Astrocyte (in vitro differentiated cells and primary cell): ENCODE results near the gene DNAAF8. TPM values are rescaled to one million over a fixed set of nuclear protein-coding genes. Genes with fewer than 3 reads are reported as not detected.

Experiments
- DNase-seq: peaks from one replicate; pipeline ENCODE4 v3.0.0-alpha.2; 2010; ENCODE audit warnings: low read depth
- FAIRE-seq: peaks from 2 replicates; lab custom pipeline; 2011; peaks lifted over from hg19 to GRCh38; lab: Jason Lieb, UNC
- H2AFZ ChIP-seq: 2 replicates; pipeline ENCODE4 v1.6.0; 2012; ENCODE audit warnings: low read depth, low read length, inconsistent platforms
- H3K27ac ChIP-seq: 2 replicates; pipeline ENCODE4 v1.5.1; 2011; ENCODE audit warnings: low read depth, low read length, inconsistent platforms
- H3K27me3 ChIP-seq: 2 replicates; pipeline ENCODE4 v1.6.0; 2011; ENCODE audit warnings: low read length, inconsistent platforms; ENCODE audit not compliant: insufficient read depth
- H3K36me3 ChIP-seq: 2 replicates; pipeline ENCODE4 v1.5.1; 2011; ENCODE audit warnings: low read length, inconsistent platforms; ENCODE audit not compliant: insufficient read depth
- H3K4me1 ChIP-seq: 2 replicates; pipeline ENCODE4 v1.5.1; 2011; ENCODE audit warnings: low read length, inconsistent platforms; ENCODE audit not compliant: insufficient read depth
- H3K4me2 ChIP-seq: 2 replicates; pipeline ENCODE4 v1.6.0; 2012; ENCODE audit warnings: low read length, inconsistent platforms
- H3K4me3 ChIP-seq: 2 replicates; pipeline ENCODE4 v1.5.1; 2011; ENCODE audit warnings: low read depth, mild to moderate bottlenecking, low read length, inconsistent platforms; ENCODE audit not compliant: insufficient read depth
- H3K79me2 ChIP-seq: 2 replicates; pipeline ENCODE4 v1.6.0; 2012; ENCODE audit warnings: mild to moderate bottlenecking, low read length, inconsistent platforms; ENCODE audit not compliant: insufficient read depth
- H3K9ac ChIP-seq: 2 replicates; pipeline ENCODE4 v1.6.0; 2012; ENCODE audit warnings: mild to moderate bottlenecking, low read length, inconsistent platforms
- H3K9me3 ChIP-seq: 2 replicates; pipeline ENCODE4 v1.5.1; 2012; ENCODE audit warnings: low read depth, mild to moderate bottlenecking, low read length, inconsistent platforms; ENCODE audit not compliant: insufficient read depth
- H4K20me1 ChIP-seq: 2 replicates; pipeline ENCODE4 v1.6.0; 2012; ENCODE audit warnings: low read length, inconsistent platforms; ENCODE audit not compliant: insufficient read depth
- H3K27ac Mint-ChIP-seq: one replicate; pipeline ENCODE4 v1.8.0; 2021; ENCODE audit warnings: mild to moderate bottlenecking, mixed read lengths; ENCODE audit not compliant: unreplicated experiment
- H3K27me3 Mint-ChIP-seq: one replicate; pipeline ENCODE4 v1.8.0; 2021; ENCODE audit warnings: low read depth, mixed read lengths; ENCODE audit not compliant: unreplicated experiment
- H3K36me3 Mint-ChIP-seq: one replicate; pipeline ENCODE4 v1.8.0; 2021; ENCODE audit warnings: low read depth, mixed read lengths; ENCODE audit not compliant: unreplicated experiment
- H3K4me1 Mint-ChIP-seq: one replicate; pipeline ENCODE4 v1.8.0; 2021; ENCODE audit warnings: low read depth, mixed read lengths; ENCODE audit not compliant: unreplicated experiment
- H3K4me3 Mint-ChIP-seq: one replicate; pipeline ENCODE4 v1.8.0; 2021; ENCODE audit warnings: mild to moderate bottlenecking, moderate library complexity, mixed read lengths; ENCODE audit not compliant: unreplicated experiment
- H3K9me3 Mint-ChIP-seq: one replicate; pipeline ENCODE4 v1.8.0; 2021; ENCODE audit warnings: mild to moderate bottlenecking, mixed read lengths; ENCODE audit not compliant: unreplicated experiment
- EZH2 ChIP-seq: IDR thresholded peaks from 2 replicates; pipeline ENCODE4 v1.6.1; 2012; ENCODE audit warnings: mild to moderate bottlenecking, low read length, inconsistent platforms; ENCODE audit not compliant: insufficient read depth
- total RNA-seq: library from RNA; stranded (reverse); gene quantifications from 2 replicates; pipeline ENCODE4 v1.2.1, GENCODE V29; 2021
- TF ChIP-seq, protein P1 (sequence below): IDR thresholded peaks from 2 replicates; pipeline ENCODE4 v1.5.1; 2011; ENCODE audit warnings: low read depth, mild to moderate bottlenecking, inconsistent platforms, low read length, moderate library complexity; ENCODE audit not compliant: insufficient read depth

DNAAF8 gene
- total RNA-seq, 1 donor from 2014 or later: 2.7 TPM

DNA sequence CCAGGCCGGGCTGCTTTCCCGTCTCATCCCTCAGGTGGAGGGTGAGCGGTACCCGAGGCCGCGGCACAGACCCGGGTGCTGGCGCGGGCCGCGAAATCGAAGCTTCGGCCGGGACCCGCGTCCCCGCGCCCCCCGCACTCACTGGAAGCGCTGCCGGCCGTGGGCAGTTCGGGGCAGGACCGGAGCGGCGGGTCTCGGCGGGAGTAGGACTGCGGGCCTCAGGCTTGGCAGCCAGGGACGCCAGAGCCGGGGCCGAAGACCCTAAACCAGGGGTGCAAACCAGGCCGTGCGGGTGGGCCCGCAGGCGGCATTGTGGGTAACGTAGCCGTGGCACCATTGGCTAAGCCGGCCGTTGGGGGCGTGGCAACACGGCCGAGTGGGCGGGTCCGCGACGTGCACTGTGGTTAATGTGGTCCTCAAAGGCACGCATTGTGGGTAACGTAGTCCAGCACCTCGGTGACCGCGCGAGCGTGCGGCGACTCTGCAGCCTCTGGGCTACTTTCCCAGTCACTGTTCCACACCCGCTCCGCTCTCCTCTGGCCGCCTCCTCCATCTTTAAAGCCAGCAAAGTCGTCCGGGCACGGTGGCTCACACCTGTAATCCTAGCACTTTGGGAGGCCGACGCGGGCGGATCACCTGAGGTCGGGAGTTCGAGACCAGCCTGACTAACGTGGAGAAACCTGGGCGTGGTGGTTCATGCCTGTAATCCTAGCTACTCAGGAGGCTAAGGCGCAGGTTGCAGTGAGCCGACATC, 32.7 kb downstream of the DNAAF8 start, which contains the start of gene ZNF500:
Gene ZNF500, minus strand, starts transcription at position 288 of the 754 bp plus-strand sequence. CDS start 1,184 bp downstream, outside the sequence.
- Histone ChIP-seq H4K20me1 (peaks cover 11% of the 10 kb centered on the region), H2AFZ (peak within 1 kb of the TSS; percentile 81), H3K4me2 (peak within 1 kb of the TSS; percentile 89), H3K9ac (peak within 1 kb of the TSS; percentile 94), H3K36me3 (no peaks in the 10 kb centered on the region), H3K4me1 (peaks cover 7% of the 10 kb centered on the region), H3K79me2 (peaks cover 36% of the 10 kb centered on the region), H3K27me3 (no peaks in the 10 kb centered on the region), H3K4me3 (peak within 1 kb of the TSS; percentile 77), H3K27ac (peak within 1 kb of the TSS; percentile 74), H3K9me3 (no peaks in the 10 kb centered on the region)
- Mint-ChIP-seq H3K9me3 (peaks cover 2% of the 10 kb centered on the region), H3K36me3 (peaks cover 13% of the 10 kb centered on the region), H3K27ac (peak within 1 kb of the TSS; percentile 71), H3K4me1 (peaks cover 13% of the 10 kb centered on the region), H3K27me3 (no peaks in the 10 kb centered on the region), H3K4me3 (peak within 1 kb of the TSS; percentile 93)
- no peak for FAIRE-seq
- DNase-seq: peak; percentile 88
- no peak for TF ChIP-seq EZH2
- TF ChIP-seq, protein P1, sequence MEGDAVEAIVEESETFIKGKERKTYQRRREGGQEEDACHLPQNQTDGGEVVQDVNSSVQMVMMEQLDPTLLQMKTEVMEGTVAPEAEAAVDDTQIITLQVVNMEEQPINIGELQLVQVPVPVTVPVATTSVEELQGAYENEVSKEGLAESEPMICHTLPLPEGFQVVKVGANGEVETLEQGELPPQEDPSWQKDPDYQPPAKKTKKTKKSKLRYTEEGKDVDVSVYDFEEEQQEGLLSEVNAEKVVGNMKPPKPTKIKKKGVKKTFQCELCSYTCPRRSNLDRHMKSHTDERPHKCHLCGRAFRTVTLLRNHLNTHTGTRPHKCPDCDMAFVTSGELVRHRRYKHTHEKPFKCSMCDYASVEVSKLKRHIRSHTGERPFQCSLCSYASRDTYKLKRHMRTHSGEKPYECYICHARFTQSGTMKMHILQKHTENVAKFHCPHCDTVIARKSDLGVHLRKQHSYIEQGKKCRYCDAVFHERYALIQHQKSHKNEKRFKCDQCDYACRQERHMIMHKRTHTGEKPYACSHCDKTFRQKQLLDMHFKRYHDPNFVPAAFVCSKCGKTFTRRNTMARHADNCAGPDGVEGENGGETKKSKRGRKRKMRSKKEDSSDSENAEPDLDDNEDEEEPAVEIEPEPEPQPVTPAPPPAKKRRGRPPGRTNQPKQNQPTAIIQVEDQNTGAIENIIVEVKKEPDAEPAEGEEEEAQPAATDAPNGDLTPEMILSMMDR: no peak

DNA sequence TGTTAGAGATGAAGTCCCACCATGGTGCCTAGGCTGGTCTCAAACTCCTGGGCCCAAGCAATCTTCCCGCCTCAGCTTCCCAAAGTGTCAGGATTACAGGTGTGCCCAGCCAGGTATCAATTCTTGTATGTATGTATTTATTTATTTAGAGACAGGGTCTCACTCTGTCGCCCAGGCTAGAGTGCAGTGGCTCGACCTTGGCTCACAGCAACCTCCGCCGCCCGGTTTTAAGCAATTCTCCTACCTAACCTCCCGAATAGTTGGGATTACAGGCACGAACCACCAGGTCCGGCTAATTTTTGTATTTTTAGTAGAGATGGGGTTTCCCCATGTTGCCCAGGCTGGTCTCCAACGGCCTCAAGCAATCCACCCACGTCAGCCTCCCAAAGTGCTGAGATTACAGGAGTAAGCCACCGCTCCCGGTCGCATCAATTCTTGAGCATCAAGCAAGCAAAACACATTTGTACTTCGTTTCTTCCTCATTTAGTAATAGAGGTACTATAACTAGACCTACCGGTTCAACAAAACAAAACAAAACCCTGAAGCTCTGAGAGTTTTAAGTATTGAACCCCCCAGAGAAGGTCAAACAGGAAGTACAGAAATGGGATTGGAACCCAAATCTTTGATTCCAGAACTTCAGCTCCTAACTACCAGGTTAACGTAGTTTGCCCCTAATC, 33.7 kb downstream of the DNAAF8 start:
- peak overlapping the region; percentile 71 for H3K4me3 ChIP-seq
- DNase-seq: no peak
- peaks cover 2% of the 10 kb centered on the region for H3K9me3 Mint-ChIP-seq
- H3K36me3 ChIP-seq: no peaks in the 10 kb centered on the region
- peak overlapping the region; percentile 89 for H3K4me2 ChIP-seq
- peak overlapping the region; percentile 85 for H3K4me3 Mint-ChIP-seq
- peak overlapping the region; percentile 74 for H3K9ac ChIP-seq
- no peaks in the 10 kb centered on the region for H3K9me3 ChIP-seq
- H3K27ac ChIP-seq: peak overlapping the region; percentile 52
- peaks cover 8% of the 10 kb centered on the region for H3K36me3 Mint-ChIP-seq
- FAIRE-seq: no peak
- H3K79me2 ChIP-seq: peaks cover 36% of the 10 kb centered on the region
- H3K27me3 Mint-ChIP-seq: no peaks in the 10 kb centered on the region
- H3K4me1 Mint-ChIP-seq: peaks cover 13% of the 10 kb centered on the region
- H3K27ac Mint-ChIP-seq: peak overlapping the region; percentile 86
- H4K20me1 ChIP-seq: peaks cover 11% of the 10 kb centered on the region
- H3K4me1 ChIP-seq: peaks cover 7% of the 10 kb centered on the region
- no peak for TF ChIP-seq EZH2
- TF ChIP-seq, protein P1: no peak
- H3K27me3 ChIP-seq: no peaks in the 10 kb centered on the region
- H2AFZ ChIP-seq: peak overlapping the region; percentile 86
